DMS114 treated with DMSO at 0.1 percent for 48 hours (cell line): ENCODE measurements around the gene NEURL2.

Source experiments
- DNase-seq: peaks from one replicate; lab custom pipeline; 2025; ENCODE audit not compliant: unreplicated experiment; lab: John Stamatoyannopoulos, UW

Gene NEURL2

GRCh38 chr20:45848421-45848820 lies 42.6 kb downstream of the NEURL2 start:
- no peak for DNase-seq

GRCh38 chr20:45845452-45845851 lies 45.6 kb downstream of the NEURL2 start:
- DNase-seq = no peak

GRCh38 chr20:45843506-45843905 lies 47.5 kb downstream of the NEURL2 start:
- DNase-seq = no peak

GRCh38 chr20:45842169-45842812 lies 48.7 kb downstream of the NEURL2 start:
- no peak for DNase-seq

- DNase-seq = no peak
Observed at GRCh38 chr20:45841407-45842129, 49.4 kb downstream of the NEURL2 start.

- DNase-seq = no peak
Observed at GRCh38 chr20:45840700-45841198, 50.3 kb downstream of the NEURL2 start.
